Umbilical cord (tissue), 2 donors: Measurements from ENCODE around the gene TCEANC2. TPM values are rescaled to one million over a fixed set of nuclear protein-coding genes. Genes with fewer than 3 reads are reported as not detected.

Source experiments
- DNase-seq: peaks from one replicate; pipeline ENCODE4 v3.0.0-alpha.2; 2015; ENCODE audit warnings: low spot score
- total RNA-seq: library from RNA; depleted of rRNA; stranded (reverse); fragments of >200 nt; gene quantifications from one replicate; pipeline ENCODE4 v1.2.3, GENCODE V29; 2014; ENCODE audit warnings: low replicate concordance; ENCODE audit not compliant: insufficient read depth

The TCEANC2 gene
- total RNA-seq, 1 donor from 2014 or later = 8.7 TPM

DNA sequence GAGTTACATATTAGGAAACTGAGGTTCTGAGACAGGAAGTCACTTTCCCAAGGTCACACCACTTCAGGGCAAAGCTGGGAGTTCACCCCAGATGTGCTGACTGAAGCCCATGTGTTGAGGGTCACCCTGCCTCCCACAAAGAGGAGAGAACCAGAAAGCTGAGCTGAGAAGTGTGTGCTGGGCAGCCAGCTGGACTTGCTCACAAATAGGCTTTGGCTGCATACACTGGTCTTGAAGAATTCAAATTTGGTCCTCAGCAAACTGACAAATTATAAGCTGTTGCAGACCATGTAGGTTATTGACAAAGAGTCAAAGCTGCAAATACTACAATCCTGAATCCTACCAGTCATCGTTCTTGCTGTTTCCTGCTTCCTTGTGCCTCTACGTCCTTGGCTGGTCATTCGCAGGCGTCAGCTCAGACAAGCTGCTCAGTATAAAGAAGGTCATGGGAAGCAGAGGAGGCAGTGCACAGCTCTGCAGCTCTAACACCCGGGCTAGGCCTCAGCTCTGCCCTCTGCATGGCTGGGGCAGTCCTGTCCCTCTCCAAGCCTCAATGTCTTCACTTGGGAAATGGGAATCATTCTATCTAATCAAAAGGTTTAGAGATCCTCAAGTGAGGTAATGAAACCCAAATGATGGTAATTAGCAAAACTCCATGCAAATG, 59.4 kb downstream of the TCEANC2 start:
- no peak for DNase-seq

- no peak for DNase-seq
These were observed 60.6 kb downstream of the TCEANC2 start for GRCh38 chr1:54114001-54114400.

DNA sequence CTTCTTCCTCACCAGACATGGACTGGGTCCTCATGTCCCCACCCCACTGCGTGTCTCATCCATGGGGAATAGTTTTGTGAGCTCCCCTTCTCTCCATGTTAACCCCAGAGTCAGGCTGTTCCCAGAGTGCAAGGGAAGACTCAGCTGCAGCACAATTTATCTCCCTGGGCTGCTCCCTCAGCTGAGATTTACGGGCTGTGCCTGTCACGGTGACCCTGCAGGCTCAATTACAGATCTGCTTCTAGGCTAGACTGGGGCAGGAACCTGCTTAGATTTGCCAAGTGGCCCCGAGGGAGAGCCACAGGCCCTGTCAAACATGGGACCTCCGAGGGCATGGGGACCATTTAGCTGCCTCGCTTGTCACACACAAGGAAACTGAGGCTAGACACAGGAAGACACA, 61.5 kb downstream of the TCEANC2 start:
- DNase-seq = no peak

DNA sequence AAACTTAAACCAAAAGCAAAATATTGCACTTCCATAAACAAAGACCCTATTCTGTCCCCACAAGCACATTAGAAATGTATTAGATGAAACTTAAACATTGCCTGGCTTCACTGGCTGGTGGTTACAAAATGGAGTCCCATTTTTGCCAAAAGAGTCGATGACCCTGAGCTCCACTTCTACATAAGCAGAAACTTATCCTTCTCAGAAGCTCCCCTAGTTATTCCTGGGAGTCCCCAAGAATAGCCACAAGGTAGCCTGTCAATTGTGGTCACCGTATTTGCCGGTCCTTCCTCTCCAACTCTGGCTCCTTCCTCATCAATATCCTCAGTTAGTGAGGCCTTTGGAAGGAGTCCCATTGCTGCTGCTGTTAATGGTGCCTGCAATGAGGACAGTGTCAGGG, 62.1 kb downstream of the TCEANC2 start:
- DNase-seq = no peak

- no peak for DNase-seq
These were observed 64.6 kb downstream of the TCEANC2 start for GRCh38 chr1:54117815-54118563.

DNA sequence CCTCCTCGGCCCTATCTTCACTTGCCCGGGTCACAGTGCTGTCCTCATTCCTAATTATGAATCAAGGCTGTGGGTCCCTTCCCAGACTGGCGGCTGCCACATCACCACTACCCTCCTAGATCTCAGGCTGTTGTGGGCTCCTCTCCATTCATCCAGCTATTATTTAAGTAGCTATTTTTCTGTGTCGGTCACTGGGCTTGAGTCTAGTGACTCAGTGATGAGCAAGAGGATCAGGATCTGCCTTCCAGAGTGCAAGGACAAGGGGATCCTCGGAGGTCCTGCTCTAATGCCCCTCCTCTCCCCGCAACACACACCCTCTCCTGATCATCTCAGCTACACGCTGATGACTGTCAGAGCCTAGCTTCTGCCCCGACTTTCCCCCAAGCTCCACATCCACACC, 65.3 kb downstream of the TCEANC2 start:
- no peak for DNase-seq

DNA sequence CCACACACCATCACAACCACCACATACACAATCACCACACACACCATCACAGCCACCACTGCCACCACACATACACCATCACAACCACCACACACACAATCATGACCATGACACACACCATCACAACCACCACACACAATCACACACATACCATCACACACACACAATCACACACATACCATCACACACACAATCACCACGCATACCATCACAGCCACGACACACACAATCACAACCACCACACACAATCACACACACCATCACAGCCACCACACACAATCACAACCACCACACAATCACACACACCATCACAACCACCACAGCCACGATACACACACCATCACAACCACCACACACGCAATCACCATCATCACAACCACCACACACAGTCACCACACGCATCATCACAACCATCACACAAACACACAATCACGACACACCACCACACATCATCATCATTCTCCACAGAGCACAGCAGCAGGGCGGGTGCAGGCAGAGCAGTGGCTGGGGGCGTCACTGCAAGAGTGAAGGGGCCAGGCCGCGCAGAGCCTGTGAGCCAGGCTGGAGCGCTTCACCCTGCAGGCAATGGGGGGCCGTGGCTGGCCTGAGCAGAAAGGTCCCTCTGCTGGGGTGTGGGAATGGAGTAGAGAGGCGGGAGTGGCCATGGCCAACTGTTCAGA, 66.8 kb downstream of the TCEANC2 start:
- no peak for DNase-seq

DNA sequence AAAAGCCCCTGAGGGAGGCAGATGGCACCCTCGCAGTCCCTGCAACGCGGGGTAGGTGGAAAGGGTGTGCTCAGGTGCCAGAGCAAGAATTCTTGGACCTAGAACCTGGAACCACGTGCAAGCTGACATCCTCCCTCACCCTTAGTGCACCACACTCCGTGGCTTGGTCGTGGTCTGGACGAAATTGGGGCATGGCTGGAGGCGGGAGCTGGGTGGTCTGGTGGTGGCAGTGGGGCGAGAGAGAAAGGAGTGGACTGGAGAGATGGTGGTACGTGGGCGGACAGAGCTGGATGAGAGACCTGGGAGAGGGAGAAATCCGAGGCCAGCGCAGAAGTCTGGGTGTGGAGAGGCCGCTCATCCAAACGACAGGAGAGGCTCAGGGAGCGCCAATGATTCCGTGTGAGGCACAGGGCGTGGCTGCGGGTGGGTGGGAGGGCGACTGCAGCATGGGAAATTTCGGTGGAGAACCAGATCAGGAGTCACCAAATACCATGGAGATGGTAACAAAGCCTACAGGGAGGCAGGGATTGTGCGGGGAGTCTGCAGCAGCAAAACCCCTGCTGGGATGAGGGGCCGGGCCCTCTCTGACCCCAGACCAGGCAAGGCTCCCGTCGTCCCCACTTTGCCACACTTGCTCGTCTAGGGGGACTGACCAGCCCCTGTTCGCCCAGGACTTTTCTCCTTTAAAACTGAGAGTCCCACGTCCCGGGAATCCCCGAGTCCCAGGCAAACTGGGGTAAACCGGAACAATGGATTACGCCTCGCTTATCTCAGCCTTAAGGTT, 67.5 kb downstream of the TCEANC2 start:
- DNase-seq = no peak

- DNase-seq = peak; percentile 72
These were observed 68.2 kb downstream of the TCEANC2 start for GRCh38 chr1:54121482-54122134.

GRCh38 chr1:54122135-54122751, 68.8 kb downstream of the TCEANC2 start:
- no peak for DNase-seq

DNA sequence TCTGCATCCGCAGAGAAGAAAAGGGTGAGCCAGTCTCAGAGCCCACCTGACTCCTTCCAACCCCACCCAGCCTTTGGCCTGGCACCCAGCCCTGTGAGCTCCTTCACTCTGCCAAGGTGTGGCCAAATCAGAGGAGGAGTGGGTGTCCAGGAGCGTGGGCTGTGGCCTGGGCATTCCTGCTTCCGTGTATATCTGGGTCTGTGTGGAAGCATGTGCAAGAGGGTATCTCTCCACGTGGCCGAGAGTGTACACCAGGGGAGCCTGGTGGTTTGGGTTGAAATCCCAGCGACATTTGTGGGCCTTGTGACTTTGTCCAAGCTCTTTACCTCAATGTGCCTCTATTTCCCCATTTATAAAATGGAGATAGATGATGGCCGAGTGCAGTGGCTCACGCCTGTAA, 69.6 kb downstream of the TCEANC2 start:
- DNase-seq = no peak

- no peak for DNase-seq
These were observed 71.1 kb downstream of the TCEANC2 start for GRCh38 chr1:54124472-54124871.

GRCh38 chr1:54124906-54125305, 71.5 kb downstream of the TCEANC2 start:
- DNase-seq = no peak

GRCh38 chr1:54125386-54126070, 72.1 kb downstream of the TCEANC2 start:
- DNase-seq = no peak

DNA sequence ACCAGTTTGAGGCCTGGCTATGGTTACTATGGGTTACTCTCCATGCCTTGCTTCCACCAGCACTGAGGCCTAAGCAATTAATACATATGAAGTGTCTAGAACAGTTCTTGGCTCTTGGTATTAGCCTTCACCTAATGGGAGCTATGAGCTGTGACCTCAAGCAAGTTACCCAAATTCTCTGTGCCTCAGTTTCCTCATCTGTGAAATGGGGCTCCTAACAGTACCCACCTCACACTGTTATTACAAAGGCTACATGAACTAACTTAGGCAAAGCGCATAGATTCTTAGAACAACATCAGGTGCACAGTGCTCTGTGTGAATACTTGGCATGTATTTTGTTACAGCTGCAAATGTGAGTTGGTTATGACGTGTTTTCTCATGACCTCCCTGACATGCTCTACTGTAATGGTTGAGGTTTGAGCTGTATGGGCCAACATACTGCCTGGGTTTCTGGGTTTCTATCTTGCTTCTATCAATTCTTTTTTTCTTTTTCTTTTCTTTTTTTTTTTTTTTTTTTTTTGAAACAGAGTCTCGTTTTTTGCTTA, 72.9 kb downstream of the TCEANC2 start:
- DNase-seq = no peak

DNA sequence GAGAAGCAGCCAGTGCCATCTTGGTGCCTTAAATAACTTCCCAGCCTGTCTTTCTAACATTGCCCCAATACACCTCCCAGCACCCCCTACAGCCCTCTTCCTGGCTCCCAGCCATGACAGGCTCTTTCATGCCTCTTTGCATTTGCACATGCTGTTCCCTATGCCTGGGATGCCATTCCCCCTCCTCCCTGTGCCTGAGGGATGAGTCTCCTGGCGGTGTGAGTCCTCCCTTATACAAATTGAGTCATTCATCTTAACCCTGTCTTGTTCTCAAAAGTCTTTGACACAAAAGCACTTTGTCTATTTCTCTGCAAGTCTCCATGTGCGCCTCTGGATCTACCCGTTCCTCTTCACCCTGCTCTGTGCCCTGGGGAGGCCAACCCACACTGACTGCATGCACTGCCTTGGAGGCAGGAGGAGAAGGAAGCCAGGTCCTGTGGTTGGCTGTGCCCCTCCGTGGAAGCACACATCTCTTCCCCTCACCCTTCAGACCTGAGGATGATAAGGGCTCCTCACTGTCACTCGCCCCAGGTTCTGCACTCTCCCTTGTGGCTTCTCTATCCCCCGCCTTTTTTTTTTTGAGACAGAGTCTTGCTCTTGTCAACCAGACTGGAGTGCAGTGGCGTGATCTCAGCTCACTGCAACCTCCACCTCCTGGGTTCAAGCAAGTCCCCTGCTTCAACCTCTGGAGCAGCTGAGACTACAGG, 74.3 kb downstream of the TCEANC2 start:
- DNase-seq = no peak

DNA sequence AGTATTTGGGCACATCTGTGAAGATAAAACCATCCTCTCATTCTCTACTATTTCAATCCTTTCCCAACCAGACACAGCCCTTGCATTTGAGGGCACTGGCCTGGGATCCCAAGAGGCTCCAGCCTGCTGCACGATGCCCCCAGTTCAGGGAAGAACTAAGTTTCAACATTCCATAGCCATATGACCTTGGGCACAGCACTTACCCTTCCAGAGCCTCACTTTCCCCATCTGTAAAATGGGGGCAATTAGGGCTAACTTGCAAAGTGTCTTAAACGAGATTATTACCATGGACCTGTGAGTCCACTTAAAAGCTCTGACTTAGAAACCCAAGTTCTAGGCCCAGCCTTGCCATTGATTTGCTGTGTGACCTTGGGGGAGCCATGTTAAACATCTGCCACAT, 76.5 kb downstream of the TCEANC2 start:
- DNase-seq = no peak

DNA sequence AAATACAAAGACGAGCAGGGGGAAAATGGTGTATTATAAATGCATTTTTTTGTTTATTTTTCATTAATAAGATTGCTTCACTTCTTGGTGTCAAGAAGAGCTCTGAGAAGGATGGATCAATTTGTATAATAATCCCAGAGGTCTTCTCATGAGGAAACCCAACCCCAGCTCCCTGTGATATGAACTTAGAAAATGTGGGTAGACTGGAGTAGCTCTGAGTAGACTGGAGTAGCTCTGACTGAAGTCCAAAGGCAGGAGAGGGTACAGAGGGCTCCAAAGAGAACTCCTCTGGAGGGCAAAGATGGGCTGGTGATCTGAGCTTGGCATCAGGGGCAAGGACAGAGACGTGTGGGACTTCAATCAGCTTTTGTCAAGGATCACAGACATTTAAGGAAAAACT, 78.0 kb downstream of the TCEANC2 start:
- DNase-seq = no peak

GRCh38 chr1:54132495-54132894, 79.1 kb downstream of the TCEANC2 start:
- no peak for DNase-seq

DNA sequence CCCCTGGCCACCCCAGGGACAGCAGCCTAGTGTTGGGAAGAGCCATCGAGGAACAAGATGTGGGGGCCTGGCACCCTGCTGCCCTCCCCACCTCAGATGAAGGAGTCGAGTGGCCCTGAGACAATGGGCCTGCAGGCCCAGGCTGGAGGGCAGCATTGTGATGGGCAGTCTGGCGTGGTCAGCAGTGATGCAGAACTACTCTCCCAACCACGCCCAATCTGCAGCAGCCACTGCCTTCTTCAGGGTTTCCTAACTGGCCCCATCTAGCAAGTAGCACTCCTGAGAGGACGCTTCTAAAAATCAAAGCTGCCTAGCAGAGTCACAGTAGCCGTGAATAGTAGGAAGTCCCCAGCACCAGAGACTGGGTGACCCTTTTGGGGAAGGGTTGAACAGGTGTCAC, 80.9 kb downstream of the TCEANC2 start:
- no peak for DNase-seq
